ENCODE data around the gene NPAS3.

NPAS3 gene

GRCh38 chr14:33573301-33573880 lies 634.7 kb downstream of the NPAS3 start:
- in situ Hi-C loops (cut with HindIII; ENCODE audit: low sequenced_read_pairs) = no loop called here
- TF ChIP-seq, protein P1, sequence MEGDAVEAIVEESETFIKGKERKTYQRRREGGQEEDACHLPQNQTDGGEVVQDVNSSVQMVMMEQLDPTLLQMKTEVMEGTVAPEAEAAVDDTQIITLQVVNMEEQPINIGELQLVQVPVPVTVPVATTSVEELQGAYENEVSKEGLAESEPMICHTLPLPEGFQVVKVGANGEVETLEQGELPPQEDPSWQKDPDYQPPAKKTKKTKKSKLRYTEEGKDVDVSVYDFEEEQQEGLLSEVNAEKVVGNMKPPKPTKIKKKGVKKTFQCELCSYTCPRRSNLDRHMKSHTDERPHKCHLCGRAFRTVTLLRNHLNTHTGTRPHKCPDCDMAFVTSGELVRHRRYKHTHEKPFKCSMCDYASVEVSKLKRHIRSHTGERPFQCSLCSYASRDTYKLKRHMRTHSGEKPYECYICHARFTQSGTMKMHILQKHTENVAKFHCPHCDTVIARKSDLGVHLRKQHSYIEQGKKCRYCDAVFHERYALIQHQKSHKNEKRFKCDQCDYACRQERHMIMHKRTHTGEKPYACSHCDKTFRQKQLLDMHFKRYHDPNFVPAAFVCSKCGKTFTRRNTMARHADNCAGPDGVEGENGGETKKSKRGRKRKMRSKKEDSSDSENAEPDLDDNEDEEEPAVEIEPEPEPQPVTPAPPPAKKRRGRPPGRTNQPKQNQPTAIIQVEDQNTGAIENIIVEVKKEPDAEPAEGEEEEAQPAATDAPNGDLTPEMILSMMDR (IDR thresholded peaks at IDR 0.05; ENCODE audit: low read depth, low read length, missing control alignments) = no peak
- no peak overlapping the region for H3K4me3 ChIP-seq (ENCODE audit: low read depth, low read length)
- no peak for DNase-seq (ENCODE audit: low read depth)

GRCh38 chr14:33576014-33576413 lies 637.3 kb downstream of the NPAS3 start:
- no peak overlapping the region for H3K4me3 ChIP-seq (ENCODE audit: low read depth, low read length)
- TF ChIP-seq, protein P1 (IDR thresholded peaks at IDR 0.05; ENCODE audit: low read depth, low read length, missing control alignments) = no peak
- no peak for DNase-seq (ENCODE audit: low read depth)
- in situ Hi-C loops (cut with HindIII; ENCODE audit: low sequenced_read_pairs) = no loop called here

DNA sequence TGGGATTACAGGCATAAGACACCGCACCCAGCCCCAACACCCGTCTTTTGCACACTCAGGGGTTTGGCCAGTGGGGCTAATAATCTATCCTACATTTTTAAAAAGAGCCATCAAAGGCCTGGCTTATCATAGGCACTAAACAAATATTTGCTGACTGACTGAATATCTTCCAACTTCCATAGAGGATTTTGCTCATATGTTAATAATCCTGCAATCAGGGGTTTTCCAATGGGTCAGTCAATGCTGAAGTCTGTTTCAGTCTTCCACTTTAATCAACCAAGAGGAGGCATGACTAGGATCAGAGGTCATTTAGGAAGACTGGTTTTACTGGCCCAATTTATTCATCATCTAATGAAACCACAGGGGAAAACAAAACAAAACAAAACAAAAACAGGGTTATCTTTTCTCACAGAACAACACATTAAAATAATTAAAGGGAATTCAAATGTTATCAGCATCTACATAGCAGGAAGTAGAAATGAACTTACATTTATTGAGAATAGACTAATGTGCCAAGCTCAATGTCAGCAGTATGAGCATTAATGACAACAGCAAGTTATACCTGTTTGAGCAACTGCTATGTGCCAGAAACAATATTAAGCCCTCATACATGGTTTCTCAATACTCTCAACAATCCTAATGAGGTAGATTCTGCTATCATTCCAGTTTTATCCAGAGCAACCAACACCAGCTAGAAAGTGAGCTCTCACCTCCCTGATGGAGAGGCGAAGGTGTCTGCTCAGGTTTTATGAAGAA lies 640.0 kb downstream of the NPAS3 start:
- in situ Hi-C loops (cut with HindIII; ENCODE audit: low sequenced_read_pairs) = no loop called here
- TF ChIP-seq, protein P1 (IDR thresholded peaks at IDR 0.05; ENCODE audit: low read depth, low read length, missing control alignments) = no peak
- H3K4me3 ChIP-seq (ENCODE audit: low read depth, low read length) = no peak overlapping the region
- DNase-seq (ENCODE audit: low read depth) = no peak

DNA sequence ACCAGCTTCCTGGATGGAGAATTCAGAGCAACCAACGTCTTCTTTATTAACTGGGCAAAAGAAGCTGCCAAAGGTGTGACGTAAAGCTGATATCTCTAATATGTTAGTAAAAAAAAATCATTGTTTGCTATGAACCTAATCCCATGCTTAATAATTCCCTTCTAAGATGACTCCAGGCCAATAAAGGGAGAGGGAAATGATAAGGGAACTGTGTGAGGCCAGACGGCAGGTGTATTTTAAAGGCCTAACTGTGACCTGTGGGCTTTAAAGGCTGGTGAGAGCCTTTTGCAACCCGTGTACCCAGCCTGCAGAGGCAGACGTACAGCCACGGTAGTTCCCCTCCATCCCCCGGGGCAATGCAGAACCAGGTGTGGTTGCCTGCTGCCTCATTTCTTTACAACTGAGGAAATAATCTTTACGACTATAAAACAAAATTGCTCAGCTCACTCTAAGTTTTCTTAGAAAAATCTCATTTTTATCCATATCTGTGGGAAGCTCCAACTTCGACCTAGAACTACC lies 641.6 kb downstream of the NPAS3 start:
- TF ChIP-seq, protein P1 (IDR thresholded peaks at IDR 0.05; ENCODE audit: low read depth, low read length, missing control alignments) = no peak
- no peak overlapping the region for H3K4me3 ChIP-seq (ENCODE audit: low read depth, low read length)
- in situ Hi-C loops (cut with HindIII; ENCODE audit: low sequenced_read_pairs) = no loop called here
- no peak for DNase-seq (ENCODE audit: low read depth)

- no peak for DNase-seq (ENCODE audit: low read depth)
- no peak overlapping the region for H3K4me3 ChIP-seq (ENCODE audit: low read depth, low read length)
- in situ Hi-C loops (cut with HindIII; ENCODE audit: low sequenced_read_pairs) = no loop called here
- TF ChIP-seq, protein P1 (IDR thresholded peaks at IDR 0.05; ENCODE audit: low read depth, low read length, missing control alignments) = no peak
Observed at GRCh38 chr14:33580841-33581240, 642.2 kb downstream of the NPAS3 start.

- no peak for DNase-seq (ENCODE audit: low read depth)
Observed at GRCh38 chr14:33584697-33585096, 646.0 kb downstream of the NPAS3 start.

More at GRCh38 chr14:33584697-33585096, 646.0 kb downstream of the NPAS3 start:
- no peak overlapping the region for H3K4me3 ChIP-seq (ENCODE audit: low read depth, low read length)
- in situ Hi-C loops (cut with HindIII; ENCODE audit: low sequenced_read_pairs) = no loop called here
- TF ChIP-seq, protein P1 (IDR thresholded peaks at IDR 0.05; ENCODE audit: low read depth, low read length, missing control alignments) = no peak

Data from astrocyte of the cerebellum (primary cell).